ENCODE measurements around the gene PDSS2. TPM values are rescaled to one million over a fixed set of nuclear protein-coding genes. Genes with fewer than 3 reads are reported as not detected.

Gene PDSS2
- total and polyA plus RNA-seq, 2 of the 8 experiments (the other 6 are each of a cell fraction or from before 2014, with no cell fraction given) = 10.7 to 16.1 TPM

GRCh38 chr6:107328081-107328480, 131.3 kb downstream of the PDSS2 start:
- Histone ChIP-seq H2AFZ (ENCODE audit: low read length) (no peak overlapping the region), H3K23me2 (ENCODE audit: low read depth, low read length) (no peaks in the 10 kb centered on the region), H3K14ac (ENCODE audit: insufficient read length) (no peak overlapping the region), H3K4ac (replicated peaks; ENCODE audit: insufficient read length, low read depth, low read length) (no peak overlapping the region), H3K18ac (ENCODE audit: extremely low read depth, low read length) (no peak overlapping the region), H3K79me2 (ENCODE audit: control insufficient read depth in 1 of 2, insufficient read depth in 2 of 2, low read length in 2 of 2) (no peaks in the 10 kb centered on the region), H4K91ac (replicated peaks; ENCODE audit: insufficient read length, low read length) (no peak overlapping the region), H2BK15ac (ENCODE audit: low read length) (no peak overlapping the region), H2BK12ac (ENCODE audit: low read depth, low read length) (no peak overlapping the region), H2BK5ac (ENCODE audit: low read depth, low read length) (no peak overlapping the region), H2AK5ac (ENCODE audit: low read depth, low read length) (no peak overlapping the region), H3K36me3 (ENCODE audit: control insufficient read depth in 2 of 4, insufficient read depth in 4 of 4, low read length in 3 of 4) (no peaks in the 10 kb centered on the region), H4K5ac (ENCODE audit: insufficient read length, low read depth, low read length) (no peak overlapping the region), H3K4me1 (replicated peaks in 1 of 4; ENCODE audit: control insufficient read depth in 3 of 4, insufficient read depth in 4 of 4, low read length in 3 of 4) (no peaks in the 10 kb centered on the region), H4K20me1 (replicated peaks in 1 of 2; ENCODE audit: control insufficient read depth in 1 of 2, insufficient read depth in 2 of 2, low read length in 2 of 2) (no peaks in the 10 kb centered on the region), H3K23ac (ENCODE audit: insufficient read length) (no peak overlapping the region), H3K27me3 (replicated peaks in 1 of 4; ENCODE audit: control insufficient read depth in 3 of 4, extremely low read depth in 1 of 4, insufficient read depth in 3 of 4, low read length in 3 of 4) (no peaks in the 10 kb centered on the region), H3K27ac (ENCODE audit: low read depth, low read length) (no peak overlapping the region), H2BK120ac (replicated peaks; ENCODE audit: low read depth, low read length) (no peak overlapping the region), H3K56ac (replicated peaks; ENCODE audit: insufficient read length, low read depth, low read length) (no peak overlapping the region), H3K9ac (replicated peaks in 1 of 4; ENCODE audit: extremely low read depth in 1 of 4, low read depth in 3 of 4, low read length in 3 of 4) (no peak overlapping the region), H3K4me2 (ENCODE audit: insufficient read depth in 1 of 2, low read depth in 2 of 2, low read length in 2 of 2) (no peak overlapping the region), H4K8ac (ENCODE audit: extremely low read depth, insufficient read depth, low read length) (no peak overlapping the region), H2BK20ac (ENCODE audit: low read length) (no peak overlapping the region), H3K79me1 (ENCODE audit: low read depth, low read length) (no peaks in the 10 kb centered on the region), H3K9me3 (ENCODE audit: insufficient read depth in 2 of 2, low read depth in 1 of 2, low read length in 1 of 2) (peaks cover 0 to 2% of the 10 kb centered on the region in 2 experiments; a peak in 1 of 4 replicates), H3K4me3 (ENCODE audit: extremely low read depth in 1 of 4, insufficient read depth in 2 of 4, low read depth in 3 of 4, low read length in 4 of 4) (no peak overlapping the region)
- WGBS, 2 experiments (ENCODE audit: extremely low coverage in 1 of 2, insufficient coverage in 1 of 2, insufficient read length in 1 of 2, insufficient replicate concordance in 2 of 2, low coverage in 1 of 2, low lambda C conversion rate in 2 of 2, missing lambda C conversion rate in 1 of 2) = 85% methylated on average over 3 of the region's 3 CpGs; no CpG with 5 or more reads in 1 of the 2 experiments
- ChIA-PET CTCF (ENCODE audit: partially characterized antibody) (interaction anchor here (0.8 to 2.1 kb wide), 6 partner anchors 8 to 131 kb away, joined by 3 to 7 read pairs (median 4); partner anchors contain the start of gene PDSS2), POLR2A (ENCODE audit: partially characterized antibody) (no interaction called here)
- DNase-seq (ENCODE audit: low read depth in 1 of 2, low spot score in 2 of 2) (no peak), FAIRE-seq (no peak)
- no peak for TF ChIP-seq CTBP2 (IDR thresholded peaks at IDR 0.05; ENCODE audit: borderline replicate concordance, insufficient read depth, insufficient read length, low read length)
- no peak for TF ChIP-seq ASH2L (IDR thresholded peaks at IDR 0.05; ENCODE audit: low read length)
- no peak for TF ChIP-seq HDAC2 (IDR thresholded peaks at IDR 0.05; ENCODE audit: borderline replicate concordance in 1 of 2, low read depth in 2 of 2, low read length in 2 of 2)
- TF ChIP-seq FOSL1 (IDR thresholded peaks at IDR 0.05; ENCODE audit: insufficient read depth, low read depth, low read length) = no peak
- no peak for TF ChIP-seq MAX (IDR thresholded peaks at IDR 0.05)
- TF ChIP-seq ZNF274 (IDR thresholded peaks at IDR 0.05; ENCODE audit: borderline replicate concordance, extremely low read depth, low read length) = no peak
- TF ChIP-seq PHF8 (conservative IDR thresholded peaks at IDR 0.05; ENCODE audit: low read depth, low read length) = no peak
- TF ChIP-seq CHD2 (IDR thresholded peaks at IDR 0.05; ENCODE audit: low read length) = no peak
- TF ChIP-seq BCL11A (IDR thresholded peaks at IDR 0.05; ENCODE audit: low read depth in 2 of 2, low read length in 2 of 2) = no peak
- TF ChIP-seq KDM1A (IDR thresholded peaks at IDR 0.05; ENCODE audit: borderline replicate concordance, low read length) = no peak
- TF ChIP-seq SAP30 (IDR thresholded peaks at IDR 0.05; ENCODE audit: insufficient read depth, insufficient replicate concordance, low read length) = no peak
- TF ChIP-seq JUN (IDR thresholded peaks at IDR 0.05; ENCODE audit: low read depth, low read length) = no peak
- TF ChIP-seq SP1 (IDR thresholded peaks at IDR 0.05; ENCODE audit: low read depth, low read length) = no peak
- no peak for TF ChIP-seq KDM4A (IDR thresholded peaks at IDR 0.05; ENCODE audit: low read depth, low read length, severe bottlenecking)
